GM23338 (cell line): Measurements from ENCODE around the gene CELA1. TPM values are rescaled to one million over a fixed set of nuclear protein-coding genes. Genes with fewer than 3 reads are reported as not detected.
A peak's percentile ranks its signal among the peaks of the same experiment; 100 is the strongest.

Source experiments
- ATAC-seq: fragments of 200-7000 bp; cut with Tn5 transposase; 3 replicates; pipeline ENCODE4 v1.9.1; 2020
- DNase-seq: peaks from one replicate; pipeline ENCODE4 v3.0.0-alpha.2; 2015; ENCODE audit warnings: low spot score
- H2AFZ ChIP-seq: fragments of 200-600 bp; sonication (generic); 2 replicates; pipeline ENCODE4 v1.8.0; 2016; ENCODE audit warnings: antibody characterized with exemption, mild to moderate bottlenecking, moderate library complexity
- H3F3A ChIP-seq: fragments of 200-600 bp; sonication (generic); replicated peaks from 2 replicates; pipeline ENCODE4 v1.8.0; 2017; ENCODE audit warnings: antibody characterized with exemption, mixed run types, low read depth
- H3K27ac ChIP-seq: fragments of 200-600 bp; sonication (generic); 2 replicates; pipeline ENCODE4 v1.6.1; 2016; ENCODE audit warnings: low read depth
- H3K27me3 ChIP-seq: fragments of 200-600 bp; sonication (generic); 2 replicates; pipeline ENCODE4 v1.8.0; 2016; ENCODE audit warnings: mild to moderate bottlenecking, mixed run types, moderate library complexity; ENCODE audit not compliant: insufficient read depth
- H3K36me3 ChIP-seq: fragments of 200-600 bp; sonication (generic); 2 replicates; pipeline ENCODE4 v1.8.0; 2016; ENCODE audit warnings: mild to moderate bottlenecking; ENCODE audit not compliant: insufficient read depth
- H3K4me1 ChIP-seq: fragments of 200-600 bp; sonication (generic); 2 replicates; pipeline ENCODE4 v1.8.0; 2016; ENCODE audit warnings: mild to moderate bottlenecking, moderate library complexity; ENCODE audit not compliant: insufficient read depth
- H3K4me2 ChIP-seq: fragments of 200-600 bp; sonication (generic); 2 replicates; pipeline ENCODE4 v1.7.1; 2017; ENCODE audit warnings: mixed run types
- H3K4me3 ChIP-seq: fragments of 200-600 bp; sonication (generic); 2 replicates; pipeline ENCODE4 v1.6.1; 2016; ENCODE audit warnings: mixed run types
- H3K79me2 ChIP-seq: fragments of 200-600 bp; sonication (generic); replicated peaks from 2 replicates; pipeline ENCODE4 v1.8.0; 2017; ENCODE audit warnings: mild to moderate bottlenecking; ENCODE audit not compliant: insufficient read depth
- H3K9me2 ChIP-seq: fragments of 200-600 bp; sonication (generic); 2 replicates; pipeline ENCODE4 v1.8.0; 2017; ENCODE audit not compliant: insufficient read depth
- H4K20me1 ChIP-seq: fragments of 200-600 bp; sonication (generic); replicated peaks from 2 replicates; pipeline ENCODE4 v1.8.0; 2017; ENCODE audit warnings: mild to moderate bottlenecking; ENCODE audit not compliant: insufficient read depth
- H3K27ac Mint-ChIP-seq: 2 replicates; pipeline ENCODE4 v1.8.0; 2020; ENCODE audit warnings: inconsistent platforms, mild to moderate bottlenecking, moderate library complexity, mixed read lengths
- H3K27me3 Mint-ChIP-seq: 3 replicates; pipeline ENCODE4 v1.8.0; 2022; ENCODE audit warnings: low read depth, mild to moderate bottlenecking, moderate library complexity, mixed read lengths, inconsistent platforms; ENCODE audit not compliant: insufficient read depth, poor library complexity
- H3K36me3 Mint-ChIP-seq: 3 replicates; pipeline ENCODE4 v1.8.0; 2021; ENCODE audit warnings: low read depth, mild to moderate bottlenecking, inconsistent platforms, moderate library complexity, mixed read lengths
- H3K4me1 Mint-ChIP-seq: 3 replicates; pipeline ENCODE4 v1.8.0; 2020; ENCODE audit warnings: mild to moderate bottlenecking, inconsistent platforms, mixed read lengths
- H3K4me3 Mint-ChIP-seq: 3 replicates; pipeline ENCODE4 v1.8.0; 2021; ENCODE audit warnings: moderate library complexity, mild to moderate bottlenecking, inconsistent platforms, mixed read lengths
- H3K9me3 Mint-ChIP-seq: 3 replicates; pipeline ENCODE4 v1.8.0; 2020; ENCODE audit warnings: moderate library complexity, mild to moderate bottlenecking, inconsistent platforms, mixed read lengths
- JUNB ChIP-seq: IDR thresholded peaks from one replicate; pipeline ENCODE4 v1.6.1; 2016; ENCODE audit warnings: antibody characterized with exemption; ENCODE audit not compliant: unreplicated experiment
- NANOG ChIP-seq: IDR thresholded peaks from 2 replicates; pipeline ENCODE4 v1.6.1; 2016; ENCODE audit warnings: antibody characterized with exemption, borderline replicate concordance
- POLR2AphosphoS5 ChIP-seq: IDR thresholded peaks from 2 replicates; pipeline ENCODE4 v1.6.1; 2016; ENCODE audit warnings: antibody characterized with exemption, low read depth
- ZNF331 ChIP-seq: fragments of 250-450 bp; sonication (Bioruptor Pico); IDR thresholded peaks from 2 replicates; pipeline ENCODE4 v1.5.0; 2020; ENCODE audit warnings: low read depth, mild to moderate bottlenecking, moderate library complexity
- polyA plus RNA-seq: library from polyadenylated mRNA; unstranded; fragments of >200 nt; fragmentation: Nextera tagmentation; extraction: Ambion mirVana; gene quantifications from 2 replicates; pipeline ENCODE4 v1.2.1, GENCODE V29; 2016
- total RNA-seq: library from RNA; depleted of rRNA; stranded (reverse); fragments of >200 nt; shearing (Covaris generic); gene quantifications from 2 replicates; pipeline ENCODE4 v1.2.3, GENCODE V29; 2014
- TF ChIP-seq, protein P1 (sequence below): fragments of 250-450 bp; sonication (Bioruptor Pico); IDR thresholded peaks from 2 replicates; pipeline ENCODE4 v1.5.0; 2020; ENCODE audit warnings: mild to moderate bottlenecking, moderate library complexity
- TF ChIP-seq, protein P2 (sequence below), 2 experiments: fragments of 200-600 bp in 1 of 2; sonication (generic) in 1 of 2; conservative IDR thresholded peaks; 2 replicates each; pipeline versions ENCODE4 v1.5.1 to v1.6.1; 2016 to 2017; ENCODE audit warnings: antibody characterized with exemption in 2 of 2, low read depth in 2 of 2, mild to moderate bottlenecking in 2 of 2, moderate library complexity in 1 of 2
- TF ChIP-seq, protein P3 (sequence below): IDR thresholded peaks from 2 replicates; pipeline ENCODE4 v1.6.1; 2016; ENCODE audit warnings: antibody characterized with exemption
- TF ChIP-seq, protein P4 (sequence below): IDR thresholded peaks from one replicate; pipeline ENCODE4 v1.6.1; 2018; ENCODE audit warnings: antibody characterized with exemption; ENCODE audit not compliant: unreplicated experiment

The CELA1 gene
- total and polyA plus RNA-seq, 2 experiments from 2014 or later = not detected

DNA sequence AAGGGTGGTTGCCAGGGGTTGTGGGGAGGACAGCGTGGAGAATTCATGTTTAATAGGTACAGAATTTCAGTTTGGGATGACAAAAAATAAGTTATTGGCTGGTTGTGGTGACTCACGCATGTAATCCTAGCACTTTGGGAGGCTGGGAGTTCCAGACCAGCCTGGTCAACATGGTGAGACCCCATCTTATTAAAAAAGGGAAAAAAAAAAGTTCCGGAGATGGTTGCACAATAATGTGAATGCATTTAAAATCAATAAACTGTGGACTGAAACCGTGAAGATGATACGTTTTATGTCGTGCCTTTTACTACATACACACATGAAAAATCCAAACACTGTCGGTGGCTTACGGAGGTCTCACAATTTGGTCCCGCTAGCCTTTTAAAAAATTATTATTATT is 24.2 kb upstream of the CELA1 start (continued):
- TF ChIP-seq, protein P1, sequence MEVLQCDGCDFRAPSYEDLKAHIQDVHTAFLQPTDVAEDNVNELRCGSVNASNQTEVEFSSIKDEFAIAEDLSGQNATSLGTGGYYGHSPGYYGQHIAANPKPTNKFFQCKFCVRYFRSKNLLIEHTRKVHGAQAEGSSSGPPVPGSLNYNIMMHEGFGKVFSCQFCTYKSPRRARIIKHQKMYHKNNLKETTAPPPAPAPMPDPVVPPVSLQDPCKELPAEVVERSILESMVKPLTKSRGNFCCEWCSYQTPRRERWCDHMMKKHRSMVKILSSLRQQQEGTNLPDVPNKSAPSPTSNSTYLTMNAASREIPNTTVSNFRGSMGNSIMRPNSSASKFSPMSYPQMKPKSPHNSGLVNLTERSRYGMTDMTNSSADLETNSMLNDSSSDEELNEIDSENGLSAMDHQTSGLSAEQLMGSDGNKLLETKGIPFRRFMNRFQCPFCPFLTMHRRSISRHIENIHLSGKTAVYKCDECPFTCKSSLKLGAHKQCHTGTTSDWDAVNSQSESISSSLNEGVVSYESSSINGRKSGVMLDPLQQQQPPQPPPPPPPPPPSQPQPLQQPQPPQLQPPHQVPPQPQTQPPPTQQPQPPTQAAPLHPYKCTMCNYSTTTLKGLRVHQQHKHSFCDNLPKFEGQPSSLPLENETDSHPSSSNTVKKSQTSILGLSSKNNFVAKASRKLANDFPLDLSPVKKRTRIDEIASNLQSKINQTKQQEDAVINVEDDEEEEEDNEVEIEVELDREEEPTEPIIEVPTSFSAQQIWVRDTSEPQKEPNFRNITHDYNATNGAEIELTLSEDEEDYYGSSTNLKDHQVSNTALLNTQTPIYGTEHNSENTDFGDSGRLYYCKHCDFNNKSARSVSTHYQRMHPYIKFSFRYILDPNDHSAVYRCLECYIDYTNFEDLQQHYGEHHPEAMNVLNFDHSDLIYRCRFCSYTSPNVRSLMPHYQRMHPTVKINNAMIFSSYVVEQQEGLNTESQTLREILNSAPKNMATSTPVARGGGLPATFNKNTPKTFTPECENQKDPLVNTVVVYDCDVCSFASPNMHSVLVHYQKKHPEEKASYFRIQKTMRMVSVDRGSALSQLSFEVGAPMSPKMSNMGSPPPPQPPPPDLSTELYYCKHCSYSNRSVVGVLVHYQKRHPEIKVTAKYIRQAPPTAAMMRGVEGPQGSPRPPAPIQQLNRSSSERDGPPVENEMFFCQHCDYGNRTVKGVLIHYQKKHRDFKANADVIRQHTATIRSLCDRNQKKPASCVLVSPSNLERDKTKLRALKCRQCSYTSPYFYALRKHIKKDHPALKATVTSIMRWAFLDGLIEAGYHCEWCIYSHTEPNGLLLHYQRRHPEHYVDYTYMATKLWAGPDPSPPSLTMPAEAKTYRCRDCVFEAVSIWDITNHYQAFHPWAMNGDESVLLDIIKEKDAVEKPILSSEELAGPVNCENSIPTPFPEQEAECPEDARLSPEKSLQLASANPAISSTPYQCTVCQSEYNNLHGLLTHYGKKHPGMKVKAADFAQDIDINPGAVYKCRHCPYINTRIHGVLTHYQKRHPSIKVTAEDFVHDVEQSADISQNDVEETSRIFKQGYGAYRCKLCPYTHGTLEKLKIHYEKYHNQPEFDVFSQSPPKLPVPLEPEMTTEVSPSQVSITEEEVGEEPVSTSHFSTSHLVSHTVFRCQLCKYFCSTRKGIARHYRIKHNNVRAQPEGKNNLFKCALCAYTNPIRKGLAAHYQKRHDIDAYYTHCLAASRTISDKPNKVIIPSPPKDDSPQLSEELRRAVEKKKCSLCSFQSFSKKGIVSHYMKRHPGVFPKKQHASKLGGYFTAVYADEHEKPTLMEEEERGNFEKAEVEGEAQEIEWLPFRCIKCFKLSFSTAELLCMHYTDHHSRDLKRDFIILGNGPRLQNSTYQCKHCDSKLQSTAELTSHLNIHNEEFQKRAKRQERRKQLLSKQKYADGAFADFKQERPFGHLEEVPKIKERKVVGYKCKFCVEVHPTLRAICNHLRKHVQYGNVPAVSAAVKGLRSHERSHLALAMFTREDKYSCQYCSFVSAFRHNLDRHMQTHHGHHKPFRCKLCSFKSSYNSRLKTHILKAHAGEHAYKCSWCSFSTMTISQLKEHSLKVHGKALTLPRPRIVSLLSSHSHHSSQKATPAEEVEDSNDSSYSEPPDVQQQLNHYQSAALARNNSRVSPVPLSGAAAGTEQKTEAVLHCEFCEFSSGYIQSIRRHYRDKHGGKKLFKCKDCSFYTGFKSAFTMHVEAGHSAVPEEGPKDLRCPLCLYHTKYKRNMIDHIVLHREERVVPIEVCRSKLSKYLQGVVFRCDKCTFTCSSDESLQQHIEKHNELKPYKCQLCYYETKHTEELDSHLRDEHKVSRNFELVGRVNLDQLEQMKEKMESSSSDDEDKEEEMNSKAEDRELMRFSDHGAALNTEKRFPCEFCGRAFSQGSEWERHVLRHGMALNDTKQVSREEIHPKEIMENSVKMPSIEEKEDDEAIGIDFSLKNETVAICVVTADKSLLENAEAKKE (CRISPR knock-in tag) = no peak
- no peak for TF ChIP-seq NANOG
- TF ChIP-seq, protein P2, sequence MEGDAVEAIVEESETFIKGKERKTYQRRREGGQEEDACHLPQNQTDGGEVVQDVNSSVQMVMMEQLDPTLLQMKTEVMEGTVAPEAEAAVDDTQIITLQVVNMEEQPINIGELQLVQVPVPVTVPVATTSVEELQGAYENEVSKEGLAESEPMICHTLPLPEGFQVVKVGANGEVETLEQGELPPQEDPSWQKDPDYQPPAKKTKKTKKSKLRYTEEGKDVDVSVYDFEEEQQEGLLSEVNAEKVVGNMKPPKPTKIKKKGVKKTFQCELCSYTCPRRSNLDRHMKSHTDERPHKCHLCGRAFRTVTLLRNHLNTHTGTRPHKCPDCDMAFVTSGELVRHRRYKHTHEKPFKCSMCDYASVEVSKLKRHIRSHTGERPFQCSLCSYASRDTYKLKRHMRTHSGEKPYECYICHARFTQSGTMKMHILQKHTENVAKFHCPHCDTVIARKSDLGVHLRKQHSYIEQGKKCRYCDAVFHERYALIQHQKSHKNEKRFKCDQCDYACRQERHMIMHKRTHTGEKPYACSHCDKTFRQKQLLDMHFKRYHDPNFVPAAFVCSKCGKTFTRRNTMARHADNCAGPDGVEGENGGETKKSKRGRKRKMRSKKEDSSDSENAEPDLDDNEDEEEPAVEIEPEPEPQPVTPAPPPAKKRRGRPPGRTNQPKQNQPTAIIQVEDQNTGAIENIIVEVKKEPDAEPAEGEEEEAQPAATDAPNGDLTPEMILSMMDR (conservative IDR thresholded peaks at IDR 0.05; ENCODE audit: low read depth in 2 of 2) = no peak

DNA sequence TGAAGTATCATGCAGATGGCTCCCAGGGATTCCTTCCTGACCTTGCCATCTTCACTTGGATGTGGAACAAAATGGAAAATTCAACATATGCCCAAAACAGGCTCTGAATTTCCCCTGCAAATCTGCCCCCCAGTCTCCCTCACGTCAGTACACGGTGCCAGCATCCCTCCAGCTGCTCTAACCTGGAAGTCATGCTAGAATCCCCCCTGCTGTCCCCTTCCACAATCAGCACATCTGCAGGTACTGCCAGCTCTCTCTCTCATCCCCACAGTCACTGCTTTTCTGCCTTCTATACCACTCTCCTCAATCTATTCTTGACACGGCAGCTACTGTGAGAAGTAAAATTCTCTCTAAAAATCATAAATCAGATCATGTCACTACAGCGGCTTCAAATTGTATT is 23.1 kb upstream of the CELA1 start:
- H3K27ac ChIP-seq = no peak overlapping the region
- DNase-seq = no peak
- peaks cover 26% of the 10 kb centered on the region for H3K4me1 Mint-ChIP-seq
- H3K27me3 Mint-ChIP-seq = peaks cover 2% of the 10 kb centered on the region
- H3K9me3 Mint-ChIP-seq = no peaks in the 10 kb centered on the region
- ATAC-seq = no peak
- H4K20me1 ChIP-seq = no peaks in the 10 kb centered on the region; the same call in 1 of the 2 replicates
- H3K4me3 ChIP-seq = no peak overlapping the region
- no peaks in the 10 kb centered on the region for H3K9me2 ChIP-seq
- 0 out of 2 replicates have a peak, but pooled peaks cover 2% of the 10 kb centered on the region for H3F3A ChIP-seq
- H3K27me3 ChIP-seq = no peaks in the 10 kb centered on the region
- peaks cover 12% of the 10 kb centered on the region; the same call in 1 of the 2 replicates for H3K4me1 ChIP-seq
- no peak overlapping the region; the same call in 2 of the 3 replicates for H3K4me3 Mint-ChIP-seq
- peaks cover 12% of the 10 kb centered on the region for H3K36me3 Mint-ChIP-seq
- no peak overlapping the region for H3K4me2 ChIP-seq
- H3K36me3 ChIP-seq = no peaks in the 10 kb centered on the region; the same call in 1 of the 2 replicates
- H2AFZ ChIP-seq = no peak overlapping the region
- H3K79me2 ChIP-seq = no peaks in the 10 kb centered on the region
- H3K27ac Mint-ChIP-seq = peak overlapping the region; percentile 49; the same call in 1 of the 2 replicates
- TF ChIP-seq, protein P3, sequence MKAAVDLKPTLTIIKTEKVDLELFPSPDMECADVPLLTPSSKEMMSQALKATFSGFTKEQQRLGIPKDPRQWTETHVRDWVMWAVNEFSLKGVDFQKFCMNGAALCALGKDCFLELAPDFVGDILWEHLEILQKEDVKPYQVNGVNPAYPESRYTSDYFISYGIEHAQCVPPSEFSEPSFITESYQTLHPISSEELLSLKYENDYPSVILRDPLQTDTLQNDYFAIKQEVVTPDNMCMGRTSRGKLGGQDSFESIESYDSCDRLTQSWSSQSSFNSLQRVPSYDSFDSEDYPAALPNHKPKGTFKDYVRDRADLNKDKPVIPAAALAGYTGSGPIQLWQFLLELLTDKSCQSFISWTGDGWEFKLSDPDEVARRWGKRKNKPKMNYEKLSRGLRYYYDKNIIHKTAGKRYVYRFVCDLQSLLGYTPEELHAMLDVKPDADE = no peak
- TF ChIP-seq POLR2AphosphoS5 (no peak), JUNB (no peak), ZNF331 (CRISPR knock-in tag) (no peak), NANOG (no peak)
- TF ChIP-seq, protein P2 (conservative IDR thresholded peaks at IDR 0.05; ENCODE audit: low read depth in 2 of 2) = no peak
- TF ChIP-seq, protein P4, sequence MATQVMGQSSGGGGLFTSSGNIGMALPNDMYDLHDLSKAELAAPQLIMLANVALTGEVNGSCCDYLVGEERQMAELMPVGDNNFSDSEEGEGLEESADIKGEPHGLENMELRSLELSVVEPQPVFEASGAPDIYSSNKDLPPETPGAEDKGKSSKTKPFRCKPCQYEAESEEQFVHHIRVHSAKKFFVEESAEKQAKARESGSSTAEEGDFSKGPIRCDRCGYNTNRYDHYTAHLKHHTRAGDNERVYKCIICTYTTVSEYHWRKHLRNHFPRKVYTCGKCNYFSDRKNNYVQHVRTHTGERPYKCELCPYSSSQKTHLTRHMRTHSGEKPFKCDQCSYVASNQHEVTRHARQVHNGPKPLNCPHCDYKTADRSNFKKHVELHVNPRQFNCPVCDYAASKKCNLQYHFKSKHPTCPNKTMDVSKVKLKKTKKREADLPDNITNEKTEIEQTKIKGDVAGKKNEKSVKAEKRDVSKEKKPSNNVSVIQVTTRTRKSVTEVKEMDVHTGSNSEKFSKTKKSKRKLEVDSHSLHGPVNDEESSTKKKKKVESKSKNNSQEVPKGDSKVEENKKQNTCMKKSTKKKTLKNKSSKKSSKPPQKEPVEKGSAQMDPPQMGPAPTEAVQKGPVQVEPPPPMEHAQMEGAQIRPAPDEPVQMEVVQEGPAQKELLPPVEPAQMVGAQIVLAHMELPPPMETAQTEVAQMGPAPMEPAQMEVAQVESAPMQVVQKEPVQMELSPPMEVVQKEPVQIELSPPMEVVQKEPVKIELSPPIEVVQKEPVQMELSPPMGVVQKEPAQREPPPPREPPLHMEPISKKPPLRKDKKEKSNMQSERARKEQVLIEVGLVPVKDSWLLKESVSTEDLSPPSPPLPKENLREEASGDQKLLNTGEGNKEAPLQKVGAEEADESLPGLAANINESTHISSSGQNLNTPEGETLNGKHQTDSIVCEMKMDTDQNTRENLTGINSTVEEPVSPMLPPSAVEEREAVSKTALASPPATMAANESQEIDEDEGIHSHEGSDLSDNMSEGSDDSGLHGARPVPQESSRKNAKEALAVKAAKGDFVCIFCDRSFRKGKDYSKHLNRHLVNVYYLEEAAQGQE = no peak
